ENCODE measurements around the gene VPS35. TPM values are rescaled to one million over a fixed set of nuclear protein-coding genes. Genes with fewer than 3 reads are reported as not detected.

VPS35 gene
- total RNA-seq, 1 donor from 2014 or later: 63.3 TPM

DNA sequence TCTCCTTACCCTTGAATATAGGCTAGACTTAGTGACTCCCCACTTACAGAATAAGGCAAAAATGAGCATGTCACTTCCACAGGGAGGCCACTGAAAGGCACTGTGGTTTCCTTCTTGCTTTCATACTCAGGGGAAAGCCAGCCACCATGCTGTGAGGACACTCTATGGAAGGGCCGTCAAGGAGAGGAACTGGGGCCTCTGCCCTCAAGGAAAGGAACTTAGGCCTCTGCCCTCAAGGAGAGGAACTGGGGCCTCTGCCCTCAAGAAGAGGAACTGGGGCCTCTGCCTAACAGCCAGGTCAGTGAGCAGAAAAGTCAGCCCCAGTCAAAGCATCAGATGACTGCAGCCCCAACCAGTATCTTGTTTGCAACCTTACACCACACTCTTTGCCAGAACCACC is 30.1 kb downstream of the VPS35 start:
- no peak for DNase-seq (ENCODE audit: extremely low spot score in 2 of 2)
- Histone ChIP-seq H3K4me3 (no peak overlapping the region), H3K36me3 (peaks cover 0 to 46% of the 10 kb centered on the region in 2 donors), H3K27me3 (no peaks in the 10 kb centered on the region), H3K4me1 (no peaks in the 10 kb centered on the region), H3K27ac (no peak overlapping the region), H3K9me3 (no peaks in the 10 kb centered on the region)
- TF ChIP-seq, protein P1, sequence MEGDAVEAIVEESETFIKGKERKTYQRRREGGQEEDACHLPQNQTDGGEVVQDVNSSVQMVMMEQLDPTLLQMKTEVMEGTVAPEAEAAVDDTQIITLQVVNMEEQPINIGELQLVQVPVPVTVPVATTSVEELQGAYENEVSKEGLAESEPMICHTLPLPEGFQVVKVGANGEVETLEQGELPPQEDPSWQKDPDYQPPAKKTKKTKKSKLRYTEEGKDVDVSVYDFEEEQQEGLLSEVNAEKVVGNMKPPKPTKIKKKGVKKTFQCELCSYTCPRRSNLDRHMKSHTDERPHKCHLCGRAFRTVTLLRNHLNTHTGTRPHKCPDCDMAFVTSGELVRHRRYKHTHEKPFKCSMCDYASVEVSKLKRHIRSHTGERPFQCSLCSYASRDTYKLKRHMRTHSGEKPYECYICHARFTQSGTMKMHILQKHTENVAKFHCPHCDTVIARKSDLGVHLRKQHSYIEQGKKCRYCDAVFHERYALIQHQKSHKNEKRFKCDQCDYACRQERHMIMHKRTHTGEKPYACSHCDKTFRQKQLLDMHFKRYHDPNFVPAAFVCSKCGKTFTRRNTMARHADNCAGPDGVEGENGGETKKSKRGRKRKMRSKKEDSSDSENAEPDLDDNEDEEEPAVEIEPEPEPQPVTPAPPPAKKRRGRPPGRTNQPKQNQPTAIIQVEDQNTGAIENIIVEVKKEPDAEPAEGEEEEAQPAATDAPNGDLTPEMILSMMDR (IDR thresholded peaks at IDR 0.05): no peak
- no peak for TF ChIP-seq POLR2AphosphoS5 (IDR thresholded peaks at IDR 0.05; ENCODE audit: insufficient read depth in 1 of 2, low read depth in 1 of 2)
- no peak for TF ChIP-seq POLR2A (IDR thresholded peaks at IDR 0.05)
- intact Hi-C loops (cut with DNase I): no loop called here

GRCh38 chr16:46651305-46651704 is 37.7 kb downstream of the VPS35 start:
- TF ChIP-seq POLR2AphosphoS5 (IDR thresholded peaks at IDR 0.05; ENCODE audit: insufficient read depth in 1 of 2, low read depth in 1 of 2) (no peak), POLR2A (IDR thresholded peaks at IDR 0.05) (no peak)
- TF ChIP-seq, protein P1 (IDR thresholded peaks at IDR 0.05): no peak
- no peaks in the 10 kb centered on the region for H3K36me3 ChIP-seq
- H3K4me3 ChIP-seq: no peak overlapping the region
- H3K9me3 ChIP-seq: no peaks in the 10 kb centered on the region
- no peaks in the 10 kb centered on the region for H3K4me1 ChIP-seq
- intact Hi-C loops (cut with DNase I): no loop called here
- no peak overlapping the region for H3K27ac ChIP-seq
- no peak for DNase-seq (ENCODE audit: extremely low spot score in 2 of 2)
- no peaks in the 10 kb centered on the region for H3K27me3 ChIP-seq

- Histone ChIP-seq H3K27ac (peak overlapping the region; percentile 8), H3K9me3 (no peaks in the 10 kb centered on the region), H3K4me1 (no peaks in the 10 kb centered on the region), H3K27me3 (no peaks in the 10 kb centered on the region), H3K4me3 (no peak overlapping the region), H3K36me3 (no peaks in the 10 kb centered on the region)
- intact Hi-C loops (cut with DNase I): no loop called here
- TF ChIP-seq POLR2A (IDR thresholded peaks at IDR 0.05) (no peak), POLR2AphosphoS5 (IDR thresholded peaks at IDR 0.05; ENCODE audit: insufficient read depth in 1 of 2, low read depth in 1 of 2) (no peak)
- TF ChIP-seq, protein P1 (IDR thresholded peaks at IDR 0.05): no peak
- no peak for DNase-seq (ENCODE audit: extremely low spot score in 2 of 2)
These were observed 38.7 kb downstream of the VPS35 start for GRCh38 chr16:46650254-46650623.

DNA sequence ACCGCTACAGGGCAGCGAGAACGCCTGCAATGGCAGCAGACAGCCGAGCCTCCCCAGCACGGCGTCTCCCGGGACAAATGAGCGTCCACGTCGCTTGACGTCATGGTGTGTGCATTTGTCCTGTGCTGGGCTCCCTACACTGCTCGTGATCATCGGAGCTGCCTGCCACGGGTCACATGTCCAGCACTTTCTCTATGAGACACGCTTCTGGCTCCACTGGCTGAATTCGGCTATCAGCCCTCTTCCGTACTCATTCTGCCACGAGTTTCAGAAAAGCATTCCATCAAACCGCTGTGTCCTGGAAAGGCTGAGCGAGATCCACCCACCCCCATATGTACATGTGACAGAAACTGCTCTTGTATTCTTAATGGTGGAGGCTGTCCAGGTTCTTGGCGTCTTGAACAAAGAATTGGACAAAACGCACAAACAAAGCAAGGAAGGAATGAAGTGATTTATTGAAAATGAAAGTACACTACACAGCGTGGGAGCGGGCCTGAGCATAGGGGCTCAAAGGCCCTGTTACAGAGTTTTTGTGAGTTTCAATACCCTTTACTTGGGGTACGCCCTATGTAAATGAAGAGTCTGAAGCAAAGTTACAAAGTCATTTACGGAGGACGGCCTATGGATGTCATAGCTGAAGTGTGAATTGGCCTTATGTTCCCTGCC is 39.3 kb downstream of the VPS35 start:
- no peaks in the 10 kb centered on the region for H3K36me3 ChIP-seq
- H3K27me3 ChIP-seq: no peaks in the 10 kb centered on the region
- no peak for DNase-seq (ENCODE audit: extremely low spot score in 2 of 2)
- peak overlapping the region; percentile 8 for H3K27ac ChIP-seq
- no peaks in the 10 kb centered on the region for H3K4me1 ChIP-seq
- H3K4me3 ChIP-seq: peak overlapping the region in 1 of 2 donors; percentile 21
- peak in 1 of 2 donors; percentile 63 for TF ChIP-seq POLR2AphosphoS5 (IDR thresholded peaks at IDR 0.05; ENCODE audit: insufficient read depth in 1 of 2, low read depth in 1 of 2)
- no peak for TF ChIP-seq POLR2A (IDR thresholded peaks at IDR 0.05)
- TF ChIP-seq, protein P1 (IDR thresholded peaks at IDR 0.05): no peak
- no peaks in the 10 kb centered on the region for H3K9me3 ChIP-seq
- intact Hi-C loops (cut with DNase I): no loop called here

- Histone ChIP-seq H3K27me3 (no peaks in the 10 kb centered on the region), H3K4me1 (no peaks in the 10 kb centered on the region), H3K9me3 (no peaks in the 10 kb centered on the region), H3K27ac (no peak overlapping the region), H3K36me3 (no peaks in the 10 kb centered on the region), H3K4me3 (no peak overlapping the region)
- TF ChIP-seq POLR2A (IDR thresholded peaks at IDR 0.05) (no peak), POLR2AphosphoS5 (IDR thresholded peaks at IDR 0.05; ENCODE audit: insufficient read depth in 1 of 2, low read depth in 1 of 2) (no peak)
- TF ChIP-seq, protein P1 (IDR thresholded peaks at IDR 0.05): no peak
- DNase-seq (ENCODE audit: extremely low spot score in 2 of 2): no peak
- intact Hi-C loops (cut with DNase I): no loop called here
These were observed 40.3 kb downstream of the VPS35 start for GRCh38 chr16:46648656-46649055.

Measured in vagina (tissue), 2 donors.